ENCODE measurements around the gene FRMD4A. TPM values are rescaled to one million over a fixed set of nuclear protein-coding genes. Genes with fewer than 3 reads are reported as not detected.

The FRMD4A gene
- polyA plus RNA-seq, 1 donor (not counting 4 experiments of a cell fraction or from before 2014, with no cell fraction given): 12.9 TPM

GRCh38 chr10:13845897-13846296 is 484.8 kb downstream of the FRMD4A start:
- no peak overlapping the region for H3K9ac ChIP-seq (ENCODE audit: control insufficient read depth, extremely low read depth, insufficient read depth, low read length)
- H3K27me3 ChIP-seq (ENCODE audit: control insufficient read depth, extremely low read depth, insufficient read depth, low read length): no peaks in the 10 kb centered on the region
- H3K9me3 ChIP-seq (ENCODE audit: control insufficient read depth, low read depth, low read length): peaks cover 3% of the 10 kb centered on the region
- no peaks in the 10 kb centered on the region for H4K20me1 ChIP-seq (ENCODE audit: control insufficient read depth, extremely low read depth, insufficient read depth, low read length)
- FAIRE-seq (no peak), DNase-seq (ENCODE audit: low read depth, low spot score) (no peak)
- no peak overlapping the region for H3K4me2 ChIP-seq (ENCODE audit: control insufficient read depth, extremely low read depth, insufficient read depth, low read depth, low read length)
- H2AFZ ChIP-seq (ENCODE audit: control insufficient read depth, low read length): no peak overlapping the region
- no peaks in the 10 kb centered on the region for H3K36me3 ChIP-seq (ENCODE audit: control insufficient read depth in 2 of 2, extremely low read depth in 1 of 2, insufficient read depth in 2 of 2, low read length in 2 of 2)
- H3K79me2 ChIP-seq (ENCODE audit: control insufficient read depth, insufficient read depth, low read length): no peaks in the 10 kb centered on the region
- no peak overlapping the region for H3K4me3 ChIP-seq (ENCODE audit: control insufficient read depth in 2 of 3, extremely low read depth in 1 of 3, insufficient read depth in 2 of 3, low read depth in 1 of 3, low read length in 3 of 3)
- no peaks in the 10 kb centered on the region for H3K9me1 ChIP-seq (ENCODE audit: control insufficient read depth, extremely low read depth, insufficient read depth, low read length)
- TF ChIP-seq CTCF (optimal IDR thresholded peaks at IDR 0.05 in 1 of 3, IDR thresholded peaks at IDR 0.05 in 1 of 3, conservative IDR thresholded peaks at IDR 0.05 in 1 of 3; ENCODE audit: extremely low read depth in 1 of 3, insufficient read depth in 2 of 3, low read length in 3 of 3) (no peak), EZH2 (IDR thresholded peaks at IDR 0.05; ENCODE audit: low read length) (no peak)
- no peak overlapping the region for H3K27ac ChIP-seq (ENCODE audit: control insufficient read depth, insufficient read depth, low read length)
- peaks cover 8% of the 10 kb centered on the region for H3K4me1 ChIP-seq (ENCODE audit: control insufficient read depth, extremely low read depth, insufficient read depth, low read length)
- dilution Hi-C loops (cut with MboI; ENCODE audit: extremely low pct_ligation_motif_present, low sequenced_read_pairs): no loop called here

- Histone ChIP-seq H3K27ac (ENCODE audit: control insufficient read depth, insufficient read depth, low read length) (no peak overlapping the region), H3K36me3 (ENCODE audit: control insufficient read depth in 2 of 2, extremely low read depth in 1 of 2, insufficient read depth in 2 of 2, low read length in 2 of 2) (no peaks in the 10 kb centered on the region), H3K9me1 (ENCODE audit: control insufficient read depth, extremely low read depth, insufficient read depth, low read length) (no peaks in the 10 kb centered on the region), H3K4me2 (ENCODE audit: control insufficient read depth, extremely low read depth, insufficient read depth, low read depth, low read length) (no peak overlapping the region), H2AFZ (ENCODE audit: control insufficient read depth, low read length) (no peak overlapping the region), H3K9me3 (ENCODE audit: control insufficient read depth, low read depth, low read length) (peaks cover 3% of the 10 kb centered on the region), H3K27me3 (ENCODE audit: control insufficient read depth, extremely low read depth, insufficient read depth, low read length) (no peaks in the 10 kb centered on the region), H3K4me1 (ENCODE audit: control insufficient read depth, extremely low read depth, insufficient read depth, low read length) (peaks cover 8% of the 10 kb centered on the region), H3K9ac (ENCODE audit: control insufficient read depth, extremely low read depth, insufficient read depth, low read length) (no peak overlapping the region), H4K20me1 (ENCODE audit: control insufficient read depth, extremely low read depth, insufficient read depth, low read length) (no peaks in the 10 kb centered on the region), H3K4me3 (ENCODE audit: control insufficient read depth in 2 of 3, extremely low read depth in 1 of 3, insufficient read depth in 2 of 3, low read depth in 1 of 3, low read length in 3 of 3) (no peak overlapping the region), H3K79me2 (ENCODE audit: control insufficient read depth, insufficient read depth, low read length) (no peaks in the 10 kb centered on the region)
- DNase-seq (ENCODE audit: low read depth, low spot score) (no peak), FAIRE-seq (no peak)
- dilution Hi-C loops (cut with MboI; ENCODE audit: extremely low pct_ligation_motif_present, low sequenced_read_pairs): no loop called here
- no peak for TF ChIP-seq EZH2 (IDR thresholded peaks at IDR 0.05; ENCODE audit: low read length)
- no peak for TF ChIP-seq CTCF (optimal IDR thresholded peaks at IDR 0.05 in 1 of 3, IDR thresholded peaks at IDR 0.05 in 1 of 3, conservative IDR thresholded peaks at IDR 0.05 in 1 of 3; ENCODE audit: extremely low read depth in 1 of 3, insufficient read depth in 2 of 3, low read length in 3 of 3)
These were observed 486.1 kb downstream of the FRMD4A start for GRCh38 chr10:13844651-13845050.
